ENCODE data around the gene NSD1.

GRCh38 chr5:177271113-177271512 is 137.5 kb downstream of the NSD1 start:
- TF ChIP-seq CTCF (optimal IDR thresholded peaks at IDR 0.05 in 1 of 3, IDR thresholded peaks at IDR 0.05 in 1 of 3, conservative IDR thresholded peaks at IDR 0.05 in 1 of 3; ENCODE audit: extremely low read depth in 1 of 3, insufficient read depth in 2 of 3, low read length in 3 of 3) (no peak), EZH2 (IDR thresholded peaks at IDR 0.05; ENCODE audit: low read length) (no peak)

Measured in keratinocyte (primary cell).